Measurements from ENCODE around the gene PTGER1. TPM values are rescaled to one million over a fixed set of nuclear protein-coding genes. Genes with fewer than 3 reads are reported as not detected.

Gene PTGER1
- total RNA-seq, 2 donors from 2014 or later: 0.81 to 1.0 TPM

DNA sequence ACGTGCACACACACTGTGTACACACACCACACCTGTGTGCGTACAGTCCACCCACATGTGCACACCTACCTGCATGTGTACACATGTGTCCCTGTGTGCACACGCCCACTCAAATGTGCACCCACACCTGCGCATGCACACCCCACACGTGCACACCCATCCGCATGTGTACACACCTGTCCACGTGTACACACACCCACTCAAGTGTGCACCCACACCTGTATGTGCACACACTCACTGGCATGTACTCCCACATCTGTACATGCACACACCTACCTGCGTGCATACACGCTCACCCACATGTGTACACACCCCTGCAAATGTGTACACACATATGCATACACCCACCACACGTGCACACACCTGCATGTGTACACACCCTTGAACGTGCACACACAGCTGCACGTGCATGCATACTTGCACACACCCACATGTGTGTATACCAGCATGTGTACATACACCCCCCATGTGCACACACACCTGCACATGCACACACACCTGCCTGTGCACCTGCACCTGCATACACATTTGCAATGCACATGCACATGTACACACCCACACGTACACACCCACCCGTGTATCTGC lies 31.4 kb downstream of the PTGER1 start:
- Mint-ChIP-seq H3K27ac (no peak overlapping the region), H3K9me3 (no peaks in the 10 kb centered on the region), H3K36me3 (ENCODE audit: low read depth) (peaks cover 52% of the 10 kb centered on the region), H3K27me3 (ENCODE audit: insufficient read depth) (no peaks in the 10 kb centered on the region), H3K4me3 (no peak overlapping the region), H3K4me1 (no peaks in the 10 kb centered on the region)
- no peak overlapping the region for H3K4me3 ChIP-seq (ENCODE audit: low read length)
- peaks cover 37% of the 10 kb centered on the region for H3K36me3 ChIP-seq (ENCODE audit: control insufficient read depth, insufficient read depth, low read length)
- no peak overlapping the region for H3K9ac ChIP-seq (ENCODE audit: extremely low read depth, low read length, poor library complexity, severe bottlenecking)
- no peaks in the 10 kb centered on the region for H3K9me3 ChIP-seq (ENCODE audit: control insufficient read depth, low read length)
- no peaks in the 10 kb centered on the region for H3K27me3 ChIP-seq (ENCODE audit: control insufficient read depth, insufficient read depth, low read length, poor library complexity, severe bottlenecking)
- no peaks in the 10 kb centered on the region for H3K4me1 ChIP-seq (ENCODE audit: control insufficient read depth, insufficient read depth, low read length)
- no peak overlapping the region for H3K27ac ChIP-seq (ENCODE audit: low read depth, low read length)
- WGBS, 2 experiments (ENCODE audit: insufficient coverage in 1 of 2, insufficient read length in 1 of 2): 93 to 95% methylated on average over 8 to 14 of the region's 14 CpGs
- DNase-seq: no peak
- TF ChIP-seq, protein P1, sequence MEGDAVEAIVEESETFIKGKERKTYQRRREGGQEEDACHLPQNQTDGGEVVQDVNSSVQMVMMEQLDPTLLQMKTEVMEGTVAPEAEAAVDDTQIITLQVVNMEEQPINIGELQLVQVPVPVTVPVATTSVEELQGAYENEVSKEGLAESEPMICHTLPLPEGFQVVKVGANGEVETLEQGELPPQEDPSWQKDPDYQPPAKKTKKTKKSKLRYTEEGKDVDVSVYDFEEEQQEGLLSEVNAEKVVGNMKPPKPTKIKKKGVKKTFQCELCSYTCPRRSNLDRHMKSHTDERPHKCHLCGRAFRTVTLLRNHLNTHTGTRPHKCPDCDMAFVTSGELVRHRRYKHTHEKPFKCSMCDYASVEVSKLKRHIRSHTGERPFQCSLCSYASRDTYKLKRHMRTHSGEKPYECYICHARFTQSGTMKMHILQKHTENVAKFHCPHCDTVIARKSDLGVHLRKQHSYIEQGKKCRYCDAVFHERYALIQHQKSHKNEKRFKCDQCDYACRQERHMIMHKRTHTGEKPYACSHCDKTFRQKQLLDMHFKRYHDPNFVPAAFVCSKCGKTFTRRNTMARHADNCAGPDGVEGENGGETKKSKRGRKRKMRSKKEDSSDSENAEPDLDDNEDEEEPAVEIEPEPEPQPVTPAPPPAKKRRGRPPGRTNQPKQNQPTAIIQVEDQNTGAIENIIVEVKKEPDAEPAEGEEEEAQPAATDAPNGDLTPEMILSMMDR (conservative IDR thresholded peaks at IDR 0.05): no peak

- Mint-ChIP-seq H3K4me3 (no peak overlapping the region), H3K27ac (peak overlapping the region; percentile 59), H3K36me3 (ENCODE audit: low read depth) (peaks cover 47% of the 10 kb centered on the region), H3K9me3 (no peaks in the 10 kb centered on the region), H3K27me3 (ENCODE audit: insufficient read depth) (no peaks in the 10 kb centered on the region), H3K4me1 (no peaks in the 10 kb centered on the region)
- H3K4me1 ChIP-seq (ENCODE audit: control insufficient read depth, insufficient read depth, low read length): no peaks in the 10 kb centered on the region
- no peak overlapping the region for H3K27ac ChIP-seq (ENCODE audit: low read depth, low read length)
- WGBS, 2 experiments (ENCODE audit: insufficient coverage in 1 of 2, insufficient read length in 1 of 2): 89 to 96% methylated on average over 3 to 15 of the region's 16 CpGs
- no peaks in the 10 kb centered on the region for H3K9me3 ChIP-seq (ENCODE audit: control insufficient read depth, low read length)
- TF ChIP-seq, protein P1 (conservative IDR thresholded peaks at IDR 0.05): no peak
- no peak overlapping the region for H3K9ac ChIP-seq (ENCODE audit: extremely low read depth, low read length, poor library complexity, severe bottlenecking)
- H3K4me3 ChIP-seq (ENCODE audit: low read length): no peak overlapping the region
- DNase-seq: no peak
- H3K27me3 ChIP-seq (ENCODE audit: control insufficient read depth, insufficient read depth, low read length, poor library complexity, severe bottlenecking): no peaks in the 10 kb centered on the region
- peaks cover 37% of the 10 kb centered on the region for H3K36me3 ChIP-seq (ENCODE audit: control insufficient read depth, insufficient read depth, low read length)
Observed at GRCh38 chr19:14442891-14443631, 32.1 kb downstream of the PTGER1 start.

DNA sequence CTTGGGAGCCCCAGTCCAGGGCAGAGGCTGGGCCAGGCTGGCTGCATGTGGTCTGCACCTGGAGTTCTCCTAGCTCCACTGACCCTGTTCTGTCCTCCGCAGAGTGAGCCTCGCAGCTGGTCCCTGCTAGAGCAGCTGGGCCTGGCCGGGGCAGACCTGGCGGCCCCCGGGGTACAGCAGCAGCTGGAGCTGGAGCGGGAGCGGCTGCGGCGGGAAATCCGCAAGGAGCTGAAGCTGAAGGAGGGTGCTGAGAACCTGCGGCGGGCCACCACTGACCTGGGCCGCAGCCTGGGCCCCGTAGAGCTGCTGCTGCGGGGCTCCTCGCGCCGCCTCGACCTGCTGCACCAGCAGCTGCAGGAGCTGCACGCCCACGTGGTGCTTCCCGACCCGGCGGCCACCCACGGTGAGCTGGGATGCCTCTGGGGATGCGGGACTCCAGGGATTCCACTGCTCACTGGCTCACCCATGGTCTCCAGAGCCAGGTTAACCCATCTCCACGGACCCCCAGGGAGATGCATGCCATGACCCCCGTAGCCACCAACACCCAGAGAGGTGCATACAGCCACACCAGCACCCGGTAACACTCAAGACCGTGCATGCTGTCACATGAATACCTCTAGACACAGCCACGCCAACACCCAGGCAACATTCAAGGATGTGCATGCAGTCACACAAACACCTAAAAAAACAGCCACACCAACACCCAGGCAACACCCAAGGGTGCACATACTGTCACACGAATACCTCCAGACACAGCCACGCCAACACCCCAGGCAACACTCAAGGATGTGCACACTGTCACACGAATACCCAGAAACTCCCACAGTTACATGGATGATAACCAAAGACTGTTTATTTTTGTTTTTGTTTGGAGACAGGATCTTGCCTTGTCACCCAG lies 33.9 kb downstream of the PTGER1 start:
- WGBS, 2 experiments (ENCODE audit: insufficient coverage in 1 of 2, insufficient read length in 1 of 2): 94 to 95% methylated on average over 17 to 34 of the region's 34 CpGs
- TF ChIP-seq, protein P1 (conservative IDR thresholded peaks at IDR 0.05): no peak
- Histone ChIP-seq H3K9ac (ENCODE audit: extremely low read depth, low read length, poor library complexity, severe bottlenecking) (no peak overlapping the region), H3K36me3 (ENCODE audit: control insufficient read depth, insufficient read depth, low read length) (peaks cover 38% of the 10 kb centered on the region), H3K4me1 (ENCODE audit: control insufficient read depth, insufficient read depth, low read length) (no peaks in the 10 kb centered on the region), H3K9me3 (ENCODE audit: control insufficient read depth, low read length) (no peaks in the 10 kb centered on the region), H3K4me3 (ENCODE audit: low read length) (no peak overlapping the region), H3K27me3 (ENCODE audit: control insufficient read depth, insufficient read depth, low read length, poor library complexity, severe bottlenecking) (no peaks in the 10 kb centered on the region), H3K27ac (ENCODE audit: low read depth, low read length) (no peak overlapping the region)
- Mint-ChIP-seq H3K9me3 (no peaks in the 10 kb centered on the region), H3K36me3 (ENCODE audit: low read depth) (peaks cover 35% of the 10 kb centered on the region), H3K27ac (no peak overlapping the region), H3K4me1 (no peaks in the 10 kb centered on the region), H3K4me3 (no peak overlapping the region), H3K27me3 (ENCODE audit: insufficient read depth) (no peaks in the 10 kb centered on the region)
- DNase-seq: no peak
